Raji (cell line): ENCODE results near the gene CPEB4.

Experiments
- POLR2A ChIP-seq: IDR thresholded peaks from 2 replicates; pipeline ENCODE4 v1.6.1; 2011; ENCODE audit warnings: low read depth, low read length, control low read depth; ENCODE audit not compliant: insufficient read depth

The CPEB4 gene

DNA sequence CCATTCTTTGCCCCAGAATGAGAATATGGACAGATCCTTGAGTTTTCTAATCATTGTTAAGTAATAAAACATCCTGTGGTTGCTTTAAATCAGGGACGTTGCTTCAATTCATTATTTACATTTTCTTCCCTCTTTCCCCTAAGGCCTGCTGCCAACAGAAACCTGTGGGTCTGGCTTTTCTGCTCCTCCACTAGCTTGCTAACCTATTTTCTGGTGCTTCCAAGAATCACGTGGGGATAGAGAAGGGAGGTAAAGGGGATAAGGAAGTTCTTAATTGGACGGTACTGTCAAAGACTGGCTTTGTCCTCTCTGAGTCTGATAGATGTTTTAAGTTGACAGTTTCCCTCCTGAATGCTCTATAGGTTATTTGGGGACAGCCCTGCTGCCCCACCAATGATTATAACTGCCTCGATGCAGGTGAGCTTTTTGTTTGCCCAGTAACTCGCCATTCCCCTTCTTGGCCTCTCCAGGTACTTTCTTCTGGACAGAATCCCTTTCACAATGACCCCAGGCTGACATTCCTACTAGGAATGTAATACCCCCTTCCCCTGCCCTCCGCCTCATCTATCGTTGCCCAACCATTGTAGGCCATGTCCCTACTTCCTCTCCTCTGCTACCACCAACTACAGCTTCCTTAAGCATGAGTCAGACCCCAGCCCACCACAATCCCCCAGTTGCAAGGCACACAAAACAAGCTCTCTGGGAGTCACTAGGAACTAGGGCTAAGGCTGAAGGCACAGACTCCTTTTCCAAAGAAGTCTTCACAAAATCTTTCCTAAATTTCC, 19.9 kb upstream of the CPEB4 start:
- TF ChIP-seq POLR2A = no peak

DNA sequence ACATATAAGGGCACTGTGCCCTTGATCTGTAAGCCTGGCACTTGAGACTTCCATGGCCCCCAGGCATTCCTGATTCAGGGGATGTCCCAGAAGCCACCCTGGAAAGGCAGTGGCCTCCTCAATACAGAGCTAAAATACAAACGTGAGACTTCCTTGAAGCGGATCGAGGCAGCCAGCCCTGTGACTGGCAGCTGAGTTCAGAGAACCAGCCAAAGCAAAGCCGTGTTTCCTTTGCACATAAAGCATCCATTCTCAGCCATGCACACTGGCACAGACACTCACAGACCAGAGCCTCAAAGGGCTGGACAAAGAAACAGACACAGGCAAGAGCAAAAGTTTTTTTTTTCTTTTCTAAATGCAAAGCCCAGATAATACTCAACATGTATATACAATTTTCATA, 18.8 kb upstream of the CPEB4 start:
- no peak for TF ChIP-seq POLR2A

DNA sequence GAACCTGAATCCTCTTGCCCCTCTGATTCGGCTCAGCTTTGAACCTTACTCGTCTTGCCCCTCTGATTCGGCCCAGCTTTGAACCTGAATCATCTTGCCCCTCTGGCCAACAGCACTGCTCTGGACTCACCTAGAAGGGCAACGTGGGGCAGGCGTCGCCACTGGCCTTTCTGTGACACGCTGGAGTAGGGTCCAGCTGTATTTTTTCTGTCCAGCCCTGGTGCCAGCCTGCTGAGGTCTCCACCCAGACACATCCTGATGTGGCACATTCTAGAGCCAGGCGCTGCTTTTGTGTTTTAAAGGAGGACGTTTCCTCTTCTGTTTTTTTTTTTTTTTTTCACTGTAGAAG, 15.2 kb upstream of the CPEB4 start:
- TF ChIP-seq POLR2A = no peak

DNA sequence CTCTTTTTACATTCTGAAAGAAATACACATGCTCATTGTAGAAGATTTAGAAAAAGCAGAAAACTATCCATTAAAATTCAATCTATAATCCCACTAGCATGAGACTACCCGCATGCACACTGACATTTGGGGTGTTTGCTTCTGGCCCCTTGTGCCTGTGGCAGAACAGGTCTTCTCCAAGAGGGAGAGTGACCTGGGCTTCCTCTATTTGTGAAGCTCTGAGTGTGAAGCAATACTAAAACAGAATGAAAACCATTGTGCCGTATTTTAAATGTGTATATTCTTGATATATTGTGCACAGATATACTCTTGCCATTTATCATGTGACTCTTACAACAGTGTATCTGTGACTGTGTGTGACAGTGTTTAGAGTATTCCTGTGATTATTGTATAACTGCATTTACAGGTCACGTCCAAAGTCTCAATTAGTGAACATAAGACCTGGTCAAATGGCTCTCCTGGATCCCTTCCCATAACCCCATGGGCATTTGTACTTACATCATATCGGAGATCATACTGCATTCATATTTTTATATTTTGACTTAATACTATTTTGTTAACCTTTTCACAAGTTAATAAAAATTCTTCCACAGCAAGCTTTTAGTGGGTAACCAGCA, 14.7 kb upstream of the CPEB4 start:
- TF ChIP-seq POLR2A = no peak

DNA sequence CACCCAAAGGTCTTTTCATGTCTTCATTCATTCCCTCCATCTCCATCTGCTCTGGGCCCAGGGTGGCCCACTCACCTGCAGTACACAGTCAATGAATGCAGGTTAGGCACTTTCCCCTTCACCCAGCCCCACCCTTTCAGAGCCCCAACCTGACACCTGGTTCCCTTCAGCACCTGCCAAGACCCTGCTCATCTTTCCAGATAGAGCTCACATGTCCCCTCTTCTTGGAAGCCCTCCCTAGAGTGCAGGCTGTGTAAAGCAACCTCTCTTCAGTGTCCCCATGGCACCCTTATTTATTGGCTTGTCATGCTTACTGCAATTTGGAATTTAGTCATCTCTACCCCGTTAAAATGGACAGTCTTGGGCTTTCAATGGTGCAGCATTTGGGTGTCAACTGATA, 13.0 kb upstream of the CPEB4 start:
- TF ChIP-seq POLR2A = no peak

DNA sequence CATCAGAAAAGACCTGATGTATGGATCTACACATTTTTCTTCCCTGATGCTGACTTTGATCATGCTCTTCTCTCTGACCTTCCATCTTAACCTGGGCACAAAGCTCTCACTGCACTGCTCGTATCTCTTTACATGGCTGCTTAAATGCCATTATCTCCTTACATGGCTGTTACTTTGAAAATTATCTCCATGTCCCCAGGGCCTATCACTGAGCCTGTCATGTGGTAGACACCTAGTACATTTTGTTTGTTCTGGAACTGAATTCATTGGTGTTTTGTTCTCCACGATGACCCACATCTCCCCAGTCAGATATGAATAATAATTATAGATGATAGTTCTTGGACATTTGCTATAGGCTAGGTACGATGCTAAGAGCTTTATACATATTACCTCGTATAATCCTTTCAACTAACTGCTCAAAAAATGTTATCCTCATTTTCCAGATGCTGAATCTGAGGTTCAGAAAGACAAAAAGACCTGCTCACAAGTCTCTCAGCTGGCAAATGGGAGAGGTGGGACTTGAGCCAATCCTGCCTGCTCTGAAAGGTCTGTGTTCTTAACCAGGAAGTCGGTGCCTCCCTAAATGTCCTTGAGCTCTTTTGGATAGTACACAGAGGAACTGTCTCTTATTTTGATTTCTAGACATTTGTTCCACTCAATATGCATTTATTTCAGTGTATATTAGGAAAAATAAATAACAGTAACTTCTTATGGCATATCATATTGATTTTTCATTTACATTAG, 9.8 kb upstream of the CPEB4 start:
- TF ChIP-seq POLR2A = no peak

DNA sequence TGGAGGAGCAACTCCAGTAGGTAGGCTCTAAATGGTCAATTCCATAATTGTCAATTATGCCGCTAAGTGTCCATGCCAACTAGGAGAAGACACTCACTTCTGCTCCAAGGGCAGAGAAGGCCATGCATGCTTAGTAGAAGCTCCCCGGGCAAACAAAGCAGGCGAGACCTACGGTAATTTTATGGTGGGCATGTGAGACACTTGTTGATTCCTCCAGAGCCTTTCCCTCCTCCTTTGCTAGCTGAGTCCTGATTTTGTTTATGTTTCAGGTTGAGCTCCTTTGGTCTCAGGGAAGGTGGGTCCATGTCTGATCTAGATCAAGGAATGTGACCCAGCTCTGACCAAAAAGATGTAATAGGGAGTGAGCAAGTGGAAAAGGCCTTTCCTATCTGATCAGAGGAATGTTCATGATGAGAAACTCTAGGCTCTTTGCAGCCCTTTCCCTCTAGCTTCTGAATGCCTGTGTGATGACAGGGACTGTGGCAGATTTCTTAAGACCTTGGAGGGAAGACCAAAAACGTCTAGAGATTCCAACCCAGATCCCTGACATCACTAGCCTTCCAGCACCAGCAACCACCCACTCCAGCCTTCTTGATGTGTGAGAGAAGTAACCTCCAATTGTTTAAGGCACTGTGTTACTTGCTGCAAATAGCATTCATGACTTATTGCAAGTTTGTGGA, 7.7 kb upstream of the CPEB4 start:
- no peak for TF ChIP-seq POLR2A

DNA sequence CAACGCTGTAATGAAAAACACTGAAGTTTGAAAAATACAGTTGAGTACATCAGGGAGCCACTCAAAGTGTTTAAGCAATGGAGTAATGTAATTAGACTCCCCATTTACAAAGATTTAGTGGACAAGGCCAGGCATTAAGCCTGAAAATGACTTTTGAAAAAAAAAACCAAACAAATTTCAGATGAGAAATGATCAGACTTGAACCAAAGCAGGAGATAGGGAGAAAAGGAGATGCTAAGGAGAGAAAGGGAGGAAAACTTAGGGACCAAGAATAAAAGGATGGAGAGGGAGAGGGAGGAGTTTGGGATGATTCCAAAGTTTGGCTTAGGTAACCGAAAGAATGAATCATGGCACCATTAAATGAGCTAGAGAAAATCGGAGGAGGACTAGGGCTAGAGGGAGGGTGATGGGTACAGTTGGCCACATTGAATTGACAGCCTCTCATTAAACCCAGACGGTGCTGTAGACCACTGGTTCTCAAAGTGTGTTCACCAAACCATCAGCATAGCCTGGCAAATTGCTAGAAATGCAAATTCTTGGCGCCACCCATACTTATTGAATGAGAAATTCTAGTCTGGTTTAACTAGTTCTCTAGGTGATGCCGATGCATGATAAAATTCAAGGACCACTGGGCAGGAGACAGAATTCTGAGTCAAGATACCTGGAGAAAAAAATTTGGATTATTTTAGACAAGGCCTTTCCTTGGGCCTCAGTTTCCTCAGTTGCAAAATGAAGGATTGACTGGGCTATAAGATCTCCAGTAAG, 6.2 kb upstream of the CPEB4 start:
- no peak for TF ChIP-seq POLR2A

DNA sequence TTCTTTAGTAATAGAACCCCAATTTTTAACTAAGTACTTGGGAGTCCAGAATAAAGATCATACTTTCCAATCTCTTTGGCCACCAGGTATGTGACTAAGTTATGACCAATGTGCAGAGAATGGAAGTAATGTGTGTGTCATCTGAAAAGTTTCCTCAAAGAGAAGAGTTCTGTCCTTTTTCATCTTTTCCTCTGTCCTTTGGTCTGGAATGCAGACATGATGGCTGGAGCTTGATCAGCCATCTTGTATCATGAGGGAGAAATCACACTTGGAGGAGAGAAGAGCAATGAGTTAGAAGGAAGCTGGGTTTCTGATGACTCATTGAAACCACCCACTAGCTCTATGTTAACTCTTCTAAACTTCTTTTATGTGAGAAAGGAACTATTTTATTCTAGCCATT, 5.5 kb upstream of the CPEB4 start:
- no peak for TF ChIP-seq POLR2A

DNA sequence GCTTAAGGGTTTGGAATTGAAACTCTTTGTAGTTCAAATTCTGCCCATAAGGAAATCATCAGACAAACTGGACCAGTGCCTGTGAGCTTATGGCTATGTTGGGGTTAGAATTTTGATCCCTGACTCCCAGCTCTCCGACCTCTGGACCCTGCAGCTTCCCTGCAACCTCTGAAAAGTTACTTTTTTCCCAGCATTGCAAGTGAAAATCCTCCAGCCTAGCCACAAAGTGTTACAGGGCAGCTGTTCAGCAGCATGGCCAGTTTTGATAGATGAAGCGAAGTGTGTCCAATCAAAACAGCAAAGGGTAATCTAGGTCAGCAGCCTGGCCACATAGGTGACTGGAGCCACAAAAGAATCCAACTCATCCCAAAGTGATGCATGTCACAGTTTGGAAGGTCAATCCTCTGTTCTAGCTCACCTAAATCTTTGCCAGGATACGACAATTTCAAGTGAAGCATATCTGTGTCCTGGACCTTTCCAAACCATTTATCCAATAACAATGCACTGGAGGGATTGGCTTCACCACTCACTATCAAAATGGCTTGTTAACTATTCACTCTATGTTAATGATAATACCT, 4.7 kb upstream of the CPEB4 start:
- no peak for TF ChIP-seq POLR2A

DNA sequence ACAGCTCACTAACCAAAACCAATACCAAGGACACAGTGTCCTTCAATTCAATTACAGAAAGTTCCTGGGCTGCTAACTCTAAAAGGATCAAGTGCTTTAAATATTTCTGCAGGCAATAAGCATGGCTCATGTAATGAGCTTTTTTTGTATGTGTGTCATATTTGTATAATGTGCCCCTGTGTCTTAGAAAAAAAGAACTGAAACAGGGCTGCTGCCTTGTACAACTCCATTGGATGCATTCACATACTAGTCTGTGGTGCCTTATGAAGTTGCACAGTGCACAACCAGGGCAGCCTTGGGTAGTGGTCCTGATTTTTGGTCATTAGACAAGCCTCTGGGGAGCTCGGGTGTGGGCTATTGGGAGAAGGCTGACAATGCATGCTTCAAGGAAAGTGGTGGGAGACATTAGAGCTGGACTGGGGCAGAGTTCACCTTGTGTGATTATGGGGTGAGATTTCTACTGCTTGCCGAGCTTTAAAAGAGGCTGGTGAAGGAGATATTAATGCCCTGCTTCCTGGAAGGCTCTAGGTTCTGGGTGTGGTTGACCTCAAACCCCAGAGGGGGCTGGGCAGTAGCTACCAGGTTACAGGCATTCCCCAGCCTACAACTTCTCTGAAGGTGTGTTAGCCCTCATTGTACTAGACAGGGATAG, 3.6 kb upstream of the CPEB4 start:
- TF ChIP-seq POLR2A = no peak

DNA sequence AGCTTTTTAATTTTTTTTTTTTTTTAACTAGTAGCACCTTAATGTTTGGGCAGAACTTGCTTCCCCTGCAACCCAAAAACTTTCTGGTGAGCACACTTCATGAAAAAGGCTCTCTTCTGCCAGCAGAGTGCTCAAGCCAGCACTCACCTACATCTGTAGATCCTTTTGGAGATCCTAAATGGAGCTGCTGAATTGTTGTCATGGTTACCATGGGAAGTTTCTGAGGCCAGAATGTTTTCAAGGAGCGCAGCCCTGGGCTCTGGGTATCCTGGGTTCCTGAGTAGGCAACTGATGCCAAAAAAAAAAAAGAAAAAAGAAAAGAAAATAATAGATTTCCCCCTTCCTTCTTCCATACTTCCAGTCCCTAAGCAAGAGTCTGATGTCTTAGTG, 3.1 kb upstream of the CPEB4 start:
- TF ChIP-seq POLR2A = no peak

DNA sequence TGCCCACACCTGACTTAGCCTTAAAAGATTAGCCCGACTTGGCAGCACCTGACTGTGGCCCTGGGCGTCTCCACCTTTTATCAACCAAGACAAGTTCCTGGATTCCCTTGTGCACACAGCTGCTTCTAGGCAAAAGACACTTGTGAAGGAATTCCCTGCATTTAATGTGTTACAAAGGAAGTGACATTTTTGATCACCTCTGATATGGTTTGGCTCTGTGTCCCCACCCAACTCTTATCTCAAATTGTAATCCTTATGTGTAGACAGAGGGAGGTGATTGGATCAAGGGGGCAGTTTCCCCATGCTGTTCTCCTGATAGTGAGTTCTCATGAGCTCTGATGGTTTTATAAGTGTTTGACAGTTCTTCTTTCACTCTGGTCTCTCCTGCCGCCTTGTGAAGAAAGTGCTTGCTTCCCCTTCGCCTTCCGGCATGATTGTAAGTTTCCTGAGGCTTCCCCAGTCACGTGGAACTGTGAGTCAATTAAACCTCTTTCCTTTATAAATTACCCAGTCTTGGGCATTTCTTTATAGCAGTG, 2.6 kb upstream of the CPEB4 start:
- TF ChIP-seq POLR2A = no peak

DNA sequence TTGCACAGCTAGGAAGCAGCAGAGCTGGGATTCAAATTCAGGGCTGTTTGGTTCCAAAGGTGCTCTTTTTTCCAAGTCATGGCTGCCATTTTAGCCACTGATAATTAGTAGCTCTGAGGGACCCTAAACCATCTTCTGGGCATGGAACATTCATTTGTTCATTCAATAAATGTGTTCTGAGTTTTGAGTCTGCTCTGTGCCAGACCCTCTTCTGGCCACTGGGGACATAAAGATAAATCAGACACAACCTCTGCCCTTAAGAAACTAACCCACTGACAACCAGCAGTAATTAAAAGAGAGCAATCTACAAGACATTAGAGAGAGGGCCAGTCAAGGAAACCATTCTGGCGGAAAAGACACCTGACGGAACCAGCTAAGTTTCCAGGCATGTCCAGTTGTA, 2.0 kb upstream of the CPEB4 start:
- no peak for TF ChIP-seq POLR2A
